SK-N-SH (cell line): ENCODE measurements around the gene SLC22A23.

Experiments
- GABPA ChIP-seq: IDR thresholded peaks from 2 replicates; pipeline ENCODE4 v1.4.0; 2012; ENCODE audit warnings: low read depth, mild to moderate bottlenecking
- JUND ChIP-seq: IDR thresholded peaks from 2 replicates; pipeline ENCODE4 v1.4.0; 2012
- MEF2A ChIP-seq: IDR thresholded peaks from 2 replicates; pipeline ENCODE4 v1.4.0; 2012; ENCODE audit warnings: low read depth, borderline replicate concordance
- MXI1 ChIP-seq: IDR thresholded peaks from 2 replicates; pipeline ENCODE4 v1.6.1; 2012; ENCODE audit warnings: mild to moderate bottlenecking, low read depth, low read length, improper control_type of control experiment
- POLR2AphosphoS5 ChIP-seq: IDR thresholded peaks from 2 replicates; pipeline ENCODE4 v1.6.1; 2012; ENCODE audit warnings: low read depth, low read length
- RCOR1 ChIP-seq: fragments of 150-350 bp; IDR thresholded peaks from 2 replicates; pipeline ENCODE4 v1.6.1; 2017; ENCODE audit warnings: antibody characterized with exemption, low read length
- SIN3A ChIP-seq: IDR thresholded peaks from 2 replicates; pipeline ENCODE4 v1.6.1; 2012; ENCODE audit warnings: low read depth, mild to moderate bottlenecking, low read length, moderate library complexity, borderline replicate concordance
- SMC3 ChIP-seq: IDR thresholded peaks from 2 replicates; pipeline ENCODE4 v1.6.1; 2012; ENCODE audit warnings: low read depth, low read length, improper control_type of control experiment
- TAF1 ChIP-seq: IDR thresholded peaks from 2 replicates; pipeline ENCODE4 v1.6.1; 2012; ENCODE audit warnings: low read depth, mild to moderate bottlenecking, low read length, moderate library complexity, borderline replicate concordance
- TF ChIP-seq, protein P1 (sequence below): fragments of 200-600 bp; sonication (generic); IDR thresholded peaks from 2 replicates; pipeline ENCODE4 v1.6.1; 2017; ENCODE audit warnings: antibody characterized with exemption, mild to moderate bottlenecking, moderate library complexity
- TF ChIP-seq, protein P2 (sequence below): fragments of 150-350 bp; IDR thresholded peaks from 2 replicates; pipeline ENCODE4 v1.6.1; 2016; ENCODE audit warnings: mild to moderate bottlenecking, low read depth, low read length
- TF ChIP-seq, protein P3 (sequence below): IDR thresholded peaks from 2 replicates; pipeline ENCODE4 v1.4.0; 2012; ENCODE audit warnings: low read depth, borderline replicate concordance
- TF ChIP-seq, protein P4 (sequence below): IDR thresholded peaks from 2 replicates; pipeline ENCODE4 v1.4.0; 2012; ENCODE audit warnings: low read depth
- TF ChIP-seq, protein P5 (sequence below): fragments of 150-350 bp; IDR thresholded peaks from 2 replicates; pipeline ENCODE4 v1.6.1; 2017; ENCODE audit warnings: antibody characterized with exemption, low read length, low read depth, borderline replicate concordance

DNA sequence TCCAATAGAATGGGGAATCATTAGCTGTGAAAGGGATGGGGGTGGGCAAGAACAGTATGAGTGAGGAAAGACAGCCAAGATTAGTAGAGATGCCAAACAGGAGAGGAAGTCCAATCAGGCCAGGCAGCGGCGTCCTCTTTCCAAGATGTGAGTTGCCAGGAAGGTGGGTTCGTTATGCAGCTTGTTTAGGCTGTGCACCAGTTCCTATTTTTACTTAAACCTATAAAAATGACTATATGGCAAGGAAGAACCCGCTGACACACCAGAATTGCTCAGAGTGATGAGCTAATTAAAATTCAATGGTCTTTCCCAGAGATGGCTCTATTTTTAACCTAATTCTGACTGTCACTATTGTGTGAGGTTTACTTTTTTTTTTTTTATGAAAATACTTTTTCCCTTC is 88.2 kb downstream of the SLC22A23 start:
- TF ChIP-seq, protein P1, sequence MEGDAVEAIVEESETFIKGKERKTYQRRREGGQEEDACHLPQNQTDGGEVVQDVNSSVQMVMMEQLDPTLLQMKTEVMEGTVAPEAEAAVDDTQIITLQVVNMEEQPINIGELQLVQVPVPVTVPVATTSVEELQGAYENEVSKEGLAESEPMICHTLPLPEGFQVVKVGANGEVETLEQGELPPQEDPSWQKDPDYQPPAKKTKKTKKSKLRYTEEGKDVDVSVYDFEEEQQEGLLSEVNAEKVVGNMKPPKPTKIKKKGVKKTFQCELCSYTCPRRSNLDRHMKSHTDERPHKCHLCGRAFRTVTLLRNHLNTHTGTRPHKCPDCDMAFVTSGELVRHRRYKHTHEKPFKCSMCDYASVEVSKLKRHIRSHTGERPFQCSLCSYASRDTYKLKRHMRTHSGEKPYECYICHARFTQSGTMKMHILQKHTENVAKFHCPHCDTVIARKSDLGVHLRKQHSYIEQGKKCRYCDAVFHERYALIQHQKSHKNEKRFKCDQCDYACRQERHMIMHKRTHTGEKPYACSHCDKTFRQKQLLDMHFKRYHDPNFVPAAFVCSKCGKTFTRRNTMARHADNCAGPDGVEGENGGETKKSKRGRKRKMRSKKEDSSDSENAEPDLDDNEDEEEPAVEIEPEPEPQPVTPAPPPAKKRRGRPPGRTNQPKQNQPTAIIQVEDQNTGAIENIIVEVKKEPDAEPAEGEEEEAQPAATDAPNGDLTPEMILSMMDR, result no peak
- TF ChIP-seq MEF2A (no peak), TAF1 (no peak), POLR2AphosphoS5 (no peak), GABPA (no peak), MXI1 (no peak), JUND (no peak), SMC3 (no peak), SIN3A (no peak), RCOR1 (no peak)
- TF ChIP-seq, protein P2, sequence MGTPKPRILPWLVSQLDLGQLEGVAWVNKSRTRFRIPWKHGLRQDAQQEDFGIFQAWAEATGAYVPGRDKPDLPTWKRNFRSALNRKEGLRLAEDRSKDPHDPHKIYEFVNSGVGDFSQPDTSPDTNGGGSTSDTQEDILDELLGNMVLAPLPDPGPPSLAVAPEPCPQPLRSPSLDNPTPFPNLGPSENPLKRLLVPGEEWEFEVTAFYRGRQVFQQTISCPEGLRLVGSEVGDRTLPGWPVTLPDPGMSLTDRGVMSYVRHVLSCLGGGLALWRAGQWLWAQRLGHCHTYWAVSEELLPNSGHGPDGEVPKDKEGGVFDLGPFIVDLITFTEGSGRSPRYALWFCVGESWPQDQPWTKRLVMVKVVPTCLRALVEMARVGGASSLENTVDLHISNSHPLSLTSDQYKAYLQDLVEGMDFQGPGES, result no peak
- TF ChIP-seq, protein P3, sequence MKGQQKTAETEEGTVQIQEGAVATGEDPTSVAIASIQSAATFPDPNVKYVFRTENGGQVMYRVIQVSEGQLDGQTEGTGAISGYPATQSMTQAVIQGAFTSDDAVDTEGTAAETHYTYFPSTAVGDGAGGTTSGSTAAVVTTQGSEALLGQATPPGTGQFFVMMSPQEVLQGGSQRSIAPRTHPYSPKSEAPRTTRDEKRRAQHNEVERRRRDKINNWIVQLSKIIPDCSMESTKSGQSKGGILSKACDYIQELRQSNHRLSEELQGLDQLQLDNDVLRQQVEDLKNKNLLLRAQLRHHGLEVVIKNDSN, result no peak
- TF ChIP-seq, protein P4, sequence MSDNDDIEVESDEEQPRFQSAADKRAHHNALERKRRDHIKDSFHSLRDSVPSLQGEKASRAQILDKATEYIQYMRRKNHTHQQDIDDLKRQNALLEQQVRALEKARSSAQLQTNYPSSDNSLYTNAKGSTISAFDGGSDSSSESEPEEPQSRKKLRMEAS, result no peak
- TF ChIP-seq, protein P5, sequence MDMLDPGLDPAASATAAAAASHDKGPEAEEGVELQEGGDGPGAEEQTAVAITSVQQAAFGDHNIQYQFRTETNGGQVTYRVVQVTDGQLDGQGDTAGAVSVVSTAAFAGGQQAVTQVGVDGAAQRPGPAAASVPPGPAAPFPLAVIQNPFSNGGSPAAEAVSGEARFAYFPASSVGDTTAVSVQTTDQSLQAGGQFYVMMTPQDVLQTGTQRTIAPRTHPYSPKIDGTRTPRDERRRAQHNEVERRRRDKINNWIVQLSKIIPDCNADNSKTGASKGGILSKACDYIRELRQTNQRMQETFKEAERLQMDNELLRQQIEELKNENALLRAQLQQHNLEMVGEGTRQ, result no peak
